SIG-M5 treated with dmso at 0.1 percent for 504 hours (cell line): ENCODE data around the gene ZSWIM8.
"Not testable (repeated sequence)": the region's sequence is repeated elsewhere in the genome, so short reads cannot be mapped to it uniquely, and the experiment has no call there.

ENCODE experiments used
- DNase-seq: peaks from one replicate; lab custom pipeline; 2025; ENCODE audit not compliant: unreplicated experiment; lab: John Stamatoyannopoulos, UW

ZSWIM8 gene

DNA sequence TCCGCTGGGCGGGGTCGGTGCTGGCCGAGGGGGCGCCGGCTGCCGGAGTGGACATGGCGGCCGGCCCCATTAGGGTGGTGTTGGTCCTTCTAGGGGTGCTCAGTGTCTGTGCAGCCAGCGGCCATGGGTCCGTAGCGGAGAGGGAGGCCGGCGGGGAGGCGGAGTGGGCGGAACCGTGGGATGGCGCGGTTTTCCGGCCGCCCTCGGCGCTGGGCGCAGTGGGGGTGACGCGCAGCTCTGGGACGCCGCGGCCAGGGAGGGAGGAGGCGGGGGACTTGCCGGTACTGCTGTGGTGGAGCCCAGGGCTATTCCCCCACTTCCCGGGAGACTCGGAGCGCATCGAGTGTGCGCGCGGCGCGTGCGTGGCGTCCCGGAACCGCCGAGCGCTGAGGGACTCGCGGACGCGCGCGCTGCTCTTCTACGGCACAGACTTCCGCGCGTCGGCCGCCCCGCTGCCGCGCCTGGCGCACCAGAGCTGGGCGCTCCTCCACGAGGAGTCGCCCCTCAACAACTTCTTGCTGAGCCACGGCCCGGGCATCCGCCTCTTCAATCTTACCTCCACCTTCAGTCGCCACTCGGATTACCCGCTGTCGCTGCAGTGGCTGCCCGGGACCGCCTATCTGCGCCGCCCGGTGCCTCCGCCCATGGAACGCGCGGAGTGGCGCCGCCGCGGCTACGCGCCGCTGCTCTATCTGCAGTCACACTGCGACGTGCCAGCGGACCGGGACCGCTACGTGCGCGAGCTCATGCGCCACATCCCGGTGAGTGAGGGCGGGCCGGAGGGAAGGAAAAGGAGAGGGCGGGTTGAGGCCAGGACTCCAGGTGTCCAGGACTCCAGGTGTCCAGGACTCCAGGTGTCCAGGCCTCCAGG lies 12.9 kb upstream of the ZSWIM8 start:
- DNase-seq, result peak; percentile 66

DNA sequence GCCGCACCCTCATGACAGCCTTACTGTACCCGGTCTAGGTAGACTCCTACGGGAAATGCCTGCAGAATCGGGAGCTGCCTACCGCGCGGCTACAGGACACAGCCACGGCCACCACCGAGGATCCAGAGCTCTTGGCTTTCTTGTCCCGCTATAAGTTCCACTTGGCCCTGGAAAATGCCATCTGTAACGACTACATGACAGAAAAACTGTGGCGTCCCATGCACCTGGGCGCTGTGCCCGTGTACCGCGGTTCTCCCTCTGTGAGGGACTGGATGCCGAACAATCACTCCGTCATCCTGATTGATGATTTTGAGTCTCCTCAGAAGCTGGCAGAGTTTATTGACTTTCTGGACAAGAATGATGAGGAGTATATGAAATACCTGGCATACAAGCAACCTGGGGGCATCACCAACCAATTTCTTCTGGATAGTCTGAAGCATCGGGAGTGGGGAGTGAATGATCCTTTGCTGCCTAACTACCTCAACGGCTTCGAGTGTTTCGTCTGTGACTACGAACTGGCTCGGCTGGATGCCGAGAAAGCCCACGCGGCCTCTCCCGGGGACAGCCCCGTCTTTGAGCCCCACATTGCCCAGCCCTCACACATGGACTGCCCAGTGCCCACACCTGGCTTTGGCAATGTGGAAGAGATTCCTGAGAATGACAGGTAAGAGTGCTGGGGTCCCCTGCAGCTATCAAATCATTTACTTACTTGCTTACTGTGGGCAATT lies 12.1 kb upstream of the ZSWIM8 start:
- DNase-seq, result no peak

DNA sequence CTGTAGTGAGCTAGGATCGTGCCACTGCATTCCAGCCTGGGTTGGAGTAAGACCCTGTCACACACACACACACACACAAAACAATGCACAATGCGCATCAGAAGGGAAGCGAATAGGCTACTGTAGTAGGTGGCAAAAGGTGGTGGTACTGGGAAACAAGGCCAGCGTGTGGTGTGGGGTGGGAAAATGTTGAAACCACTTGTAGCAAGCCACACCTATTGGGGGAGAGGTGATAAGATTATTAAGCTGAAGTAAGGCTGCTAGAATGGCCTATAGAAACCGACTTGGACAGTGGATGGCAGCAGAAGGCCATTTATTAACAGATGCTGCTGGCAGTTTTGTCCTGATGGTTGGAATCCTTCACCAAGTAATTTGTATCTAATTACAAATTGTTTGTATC lies 10.8 kb upstream of the ZSWIM8 start:
- no peak for DNase-seq

DNA sequence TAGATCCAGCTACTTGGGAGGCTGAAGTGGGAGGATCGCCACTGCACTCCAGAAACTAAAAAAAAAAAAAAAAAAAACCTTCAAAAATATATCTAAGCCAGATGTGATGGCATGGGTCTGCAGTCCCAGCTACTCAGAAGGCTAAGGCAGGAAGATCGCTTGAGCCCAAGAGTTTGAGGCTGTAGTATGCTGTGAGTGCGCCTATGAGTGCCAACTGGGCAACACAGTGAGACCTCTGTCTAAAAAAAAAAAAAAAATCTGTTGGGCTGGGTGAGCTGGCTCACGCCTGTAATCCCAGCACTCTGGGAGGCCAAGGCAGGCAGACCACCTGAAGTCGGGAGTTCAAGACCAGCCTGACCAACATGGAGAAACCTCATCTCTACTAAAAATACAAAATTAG lies 6.4 kb upstream of the ZSWIM8 start:
- DNase-seq, result no peak

DNA sequence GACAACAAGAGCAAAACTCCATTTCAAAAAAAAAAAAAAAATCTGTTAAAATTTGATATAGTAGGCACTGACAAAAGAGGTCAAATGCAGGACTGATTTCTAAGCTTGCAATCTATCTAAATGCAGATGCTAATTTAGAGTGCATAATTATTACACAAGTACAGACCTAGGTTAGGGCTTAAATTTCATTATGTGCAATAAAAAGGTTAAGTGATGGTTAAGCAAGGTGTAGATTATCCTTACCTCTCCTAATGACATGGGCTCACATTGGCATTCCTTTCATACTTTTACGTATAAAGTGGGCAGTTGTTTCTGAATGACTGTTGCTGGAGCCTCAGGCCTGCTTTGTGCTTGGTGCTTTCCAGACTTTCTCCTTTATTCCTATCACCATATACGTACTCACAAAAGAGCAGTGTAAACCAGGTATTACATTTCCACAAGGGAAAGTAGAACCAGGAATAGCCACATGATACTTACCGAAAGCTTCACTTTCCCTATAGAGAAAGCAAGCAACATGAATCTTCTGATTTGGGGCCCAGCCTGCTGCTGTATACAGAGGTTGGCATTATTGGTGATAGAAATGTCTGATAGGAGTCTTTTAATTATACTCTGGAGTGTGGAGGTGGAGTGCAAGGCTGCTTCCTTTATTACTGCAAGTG lies 5.7 kb upstream of the ZSWIM8 start:
- DNase-seq, result no peak

DNA sequence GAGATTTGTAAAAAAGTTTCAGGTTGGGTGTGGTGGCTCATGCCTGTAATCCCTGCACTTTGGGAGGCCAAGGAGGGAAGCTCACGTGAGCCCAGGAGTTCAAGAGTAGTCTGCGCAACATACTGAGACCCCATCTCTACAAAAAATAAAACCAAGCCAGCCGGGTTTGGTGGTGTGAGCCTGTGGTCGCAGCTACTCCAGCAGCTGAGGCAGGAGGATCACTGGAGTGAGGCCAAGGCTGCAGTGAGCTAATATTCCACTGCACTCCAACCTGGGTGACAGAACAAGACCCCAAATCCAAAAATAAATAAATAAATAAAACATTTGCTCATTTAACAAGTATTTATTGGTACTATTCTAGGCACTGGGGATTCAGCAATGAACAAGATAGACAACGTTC lies 5.1 kb upstream of the ZSWIM8 start:
- DNase-seq, result no peak

DNA sequence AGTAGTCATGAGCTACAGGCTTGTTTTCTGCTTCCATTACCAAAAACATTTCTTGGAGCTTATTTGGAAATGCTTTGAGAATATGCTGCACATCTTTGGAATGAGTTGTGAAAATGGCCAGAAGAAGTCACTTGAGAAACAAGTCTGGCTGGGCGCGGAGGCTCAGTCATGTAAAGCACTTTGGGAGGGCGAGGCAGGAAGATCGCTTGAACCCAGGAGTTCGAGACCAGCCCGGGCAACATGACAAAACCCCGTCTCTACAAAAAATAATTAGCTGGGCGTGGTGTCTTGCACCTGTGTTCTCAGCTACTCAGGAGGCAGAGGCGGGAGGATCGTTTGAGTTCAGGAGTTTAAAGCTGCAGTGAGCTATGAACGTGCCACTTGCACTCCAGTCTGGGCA lies 4.4 kb upstream of the ZSWIM8 start:
- DNase-seq, result no peak

DNA sequence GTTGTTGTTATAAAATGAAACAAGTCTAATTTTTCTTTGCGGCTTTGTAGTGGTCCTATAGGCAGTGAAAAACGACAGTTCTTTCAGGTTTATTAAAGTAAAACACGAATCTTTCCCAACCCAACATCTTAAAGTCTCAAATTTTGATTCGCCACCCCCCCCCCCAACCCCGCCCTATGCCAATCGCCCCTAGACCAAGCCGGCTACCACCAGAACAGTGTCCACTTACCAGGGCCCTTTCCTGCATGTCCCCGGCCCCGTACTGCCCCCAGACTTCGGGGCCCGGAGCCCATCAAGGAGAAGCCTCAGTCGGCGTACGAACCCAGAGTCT lies 3.9 kb upstream of the ZSWIM8 start:
- DNase-seq, result no peak

DNA sequence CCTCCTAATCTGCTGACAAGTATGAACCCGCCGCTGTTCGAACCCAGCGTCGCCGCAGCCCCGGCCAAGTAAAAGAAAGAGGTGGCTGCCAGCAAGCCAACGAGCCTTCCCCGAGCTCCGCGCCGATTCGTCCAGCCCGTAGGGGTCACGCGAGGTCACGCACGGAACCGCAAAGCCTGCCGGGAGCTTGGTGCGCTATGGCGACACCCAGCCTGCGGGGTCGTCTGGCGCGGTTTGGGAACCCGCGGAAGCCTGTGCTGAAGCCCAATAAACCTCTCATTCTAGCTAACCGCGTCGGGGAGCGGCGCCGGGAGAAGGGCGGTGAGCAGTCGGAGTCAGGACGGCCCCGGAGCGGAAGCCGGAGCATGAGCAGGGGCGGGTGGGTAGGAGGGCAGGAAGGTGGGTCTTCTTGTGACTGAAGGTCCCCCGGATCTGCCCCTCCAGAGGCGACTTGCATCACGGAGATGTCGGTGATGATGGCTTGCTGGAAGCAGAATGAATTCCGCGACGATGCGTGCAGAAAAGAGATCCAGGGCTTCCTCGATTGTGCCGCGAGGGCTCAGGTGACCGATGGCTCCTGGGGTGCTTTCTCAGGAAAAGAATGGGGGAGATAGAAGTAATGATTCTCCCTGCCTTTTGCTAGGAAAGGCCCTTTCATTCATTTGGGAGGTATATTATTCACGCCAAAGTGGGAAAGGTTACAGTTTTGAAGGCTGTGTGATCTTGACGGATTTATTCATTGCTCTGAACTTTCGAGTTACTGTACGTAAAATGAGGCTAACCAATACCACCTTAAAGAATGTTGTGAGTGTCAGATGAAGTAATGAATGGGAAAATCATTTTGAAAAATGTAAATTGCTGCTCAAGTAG lies 3.3 kb upstream of the ZSWIM8 start, which contains the start of gene CHCHD1:
TSS of gene CHCHD1 (plus strand) at position 170 of the 870 bp plus-strand sequence. CDS start at position 198, 28 bp downstream.
- DNase-seq, result peak; percentile 72

DNA sequence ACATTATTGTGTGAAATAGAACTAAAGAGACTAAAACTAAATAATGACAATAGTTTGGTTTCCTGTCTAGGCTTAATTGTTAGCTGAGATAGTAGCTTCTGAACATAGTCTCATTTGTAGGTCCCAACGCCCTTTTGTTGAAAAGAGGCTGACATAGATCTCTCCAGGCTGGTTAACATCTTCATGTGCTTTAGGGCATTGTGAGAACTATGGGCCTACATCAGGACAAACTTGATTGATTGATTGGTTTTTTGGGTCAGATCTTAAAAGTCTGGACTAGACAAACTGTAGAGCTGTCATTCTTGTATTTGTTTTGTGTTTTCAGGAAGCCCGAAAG lies 2.7 kb upstream of the ZSWIM8 start:
- no peak for DNase-seq

DNA sequence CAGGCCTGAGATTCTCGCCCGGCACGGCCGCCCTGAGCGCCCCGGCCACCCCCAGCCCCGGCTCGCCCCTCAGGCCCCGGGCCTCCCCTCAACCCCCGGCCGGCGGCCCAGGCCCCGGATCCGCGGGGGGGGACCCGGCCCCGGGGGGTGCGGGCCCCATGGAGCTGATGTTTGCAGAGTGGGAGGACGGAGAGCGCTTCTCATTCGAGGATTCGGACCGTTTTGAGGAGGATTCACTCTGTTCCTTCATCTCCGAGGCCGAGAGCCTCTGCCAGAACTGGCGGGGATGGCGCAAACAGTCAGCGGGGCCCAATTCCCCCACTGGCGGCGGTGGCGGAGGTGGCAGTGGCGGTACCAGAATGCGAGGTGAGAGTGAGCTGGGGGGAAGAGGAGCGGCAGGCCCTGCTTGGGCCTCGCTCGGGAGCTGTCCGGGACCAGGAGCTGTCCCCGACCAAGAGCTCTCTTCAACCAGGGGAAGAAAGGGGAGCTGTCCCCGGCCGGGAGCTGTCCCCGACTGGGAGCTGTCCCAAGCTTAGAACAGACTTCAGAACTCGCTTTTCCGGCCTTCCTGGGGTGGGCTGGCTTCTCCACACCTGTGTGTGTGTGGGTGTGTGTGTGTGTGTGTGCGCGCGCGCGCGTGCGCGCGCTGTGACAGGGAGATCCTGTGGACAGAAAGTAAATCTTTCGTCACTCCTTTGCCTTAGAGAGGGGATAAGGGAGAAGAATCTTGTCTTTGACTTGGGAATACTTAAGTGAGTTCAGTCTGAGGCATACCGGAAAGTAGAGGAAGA lies 510 bp downstream of the ZSWIM8 start:
- DNase-seq, result peak; percentile 32

DNA sequence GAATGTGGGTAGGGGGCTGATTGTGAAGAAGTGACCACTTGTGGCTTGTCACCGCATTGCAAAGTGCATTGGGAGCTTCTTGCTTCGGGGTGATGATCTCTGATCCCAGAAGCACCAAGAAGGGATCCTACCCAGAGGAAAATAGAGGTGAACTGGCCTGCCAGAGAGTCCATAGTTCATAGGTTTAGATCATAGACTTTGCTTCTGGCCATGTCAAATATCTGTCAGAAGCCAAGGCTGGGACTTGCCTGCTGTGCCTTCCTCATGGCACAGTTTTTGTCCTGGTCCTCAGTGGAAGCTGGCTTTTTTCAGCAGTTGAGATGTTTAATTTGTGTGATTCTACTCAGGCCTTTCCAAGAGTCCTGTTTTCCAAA lies 1.1 kb downstream of the ZSWIM8 start:
- no peak for DNase-seq

DNA sequence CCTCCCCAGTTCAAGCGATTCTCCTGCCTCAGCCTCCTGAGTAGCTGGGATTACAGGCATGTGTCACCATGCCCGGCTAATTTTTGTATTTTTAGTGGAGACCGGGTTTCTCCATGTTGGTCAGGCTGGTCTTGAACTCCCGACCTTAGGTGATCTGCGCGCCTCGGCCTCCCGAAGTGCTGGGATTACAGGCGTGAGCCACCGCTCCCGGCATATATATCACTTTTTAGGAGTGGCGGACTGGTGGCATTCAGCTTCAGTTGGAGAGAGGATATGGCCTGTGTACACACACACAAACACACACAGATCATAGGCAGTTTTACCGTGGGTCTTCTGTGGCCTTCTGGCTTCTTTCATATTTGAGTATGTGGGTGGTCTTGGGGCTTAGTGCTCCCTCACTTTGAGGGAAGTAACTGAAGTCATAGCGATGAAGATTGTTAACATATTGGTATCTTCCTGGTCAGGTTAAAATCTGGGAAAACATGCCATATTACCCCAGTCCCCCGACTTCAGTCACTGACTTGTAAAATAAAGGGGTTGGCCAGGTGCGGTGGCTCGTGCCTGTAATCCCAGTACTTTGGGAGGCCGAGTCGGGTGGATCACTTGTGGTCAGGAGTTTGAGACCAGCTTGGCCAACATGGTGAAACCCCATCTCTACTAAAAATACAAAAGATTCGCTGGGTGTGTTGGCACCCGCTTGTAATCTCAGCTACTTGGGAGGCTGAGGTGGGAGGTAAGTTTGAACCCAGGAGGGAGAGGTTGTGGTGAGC lies 1.8 kb downstream of the ZSWIM8 start:
- not testable (repeated sequence) for DNase-seq

DNA sequence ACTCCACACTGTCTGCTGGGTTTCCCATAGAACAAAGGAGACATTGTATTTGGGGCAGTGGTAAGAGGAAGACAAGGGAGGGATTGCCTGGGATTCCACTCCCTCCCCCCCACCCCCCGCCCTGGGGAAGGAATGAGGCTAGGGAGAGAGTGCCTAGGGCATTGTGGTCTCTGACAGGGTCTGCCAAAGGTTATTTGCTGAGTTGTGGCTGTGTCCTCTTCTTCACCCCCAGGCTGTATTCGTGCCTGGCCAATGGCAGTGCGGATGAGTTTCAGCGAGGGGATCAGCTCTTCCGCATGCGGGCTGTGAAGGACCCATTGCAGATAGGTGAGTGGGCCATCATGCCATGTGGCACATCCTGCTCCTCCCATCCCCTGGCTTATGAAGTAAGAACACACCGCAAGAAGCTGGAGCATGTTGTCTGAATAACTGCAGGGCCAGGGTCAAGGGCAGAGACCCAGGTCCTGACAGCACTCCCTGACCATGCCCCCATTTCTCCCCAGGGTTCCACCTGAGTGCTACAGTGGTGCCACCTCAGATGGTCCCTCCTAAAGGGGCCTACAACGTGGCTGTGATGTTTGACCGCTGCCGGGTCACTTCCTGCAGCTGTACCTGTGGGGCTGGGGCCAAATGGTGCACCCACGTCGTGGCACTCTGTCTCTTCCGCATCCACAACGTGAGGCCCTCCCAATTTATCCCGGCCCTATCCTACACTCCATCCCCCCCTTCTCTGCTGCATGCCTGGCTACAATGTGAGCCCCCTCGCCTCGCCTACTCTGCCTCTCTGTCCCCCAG lies 3.7 kb downstream of the ZSWIM8 start:
- DNase-seq, result no peak

DNA sequence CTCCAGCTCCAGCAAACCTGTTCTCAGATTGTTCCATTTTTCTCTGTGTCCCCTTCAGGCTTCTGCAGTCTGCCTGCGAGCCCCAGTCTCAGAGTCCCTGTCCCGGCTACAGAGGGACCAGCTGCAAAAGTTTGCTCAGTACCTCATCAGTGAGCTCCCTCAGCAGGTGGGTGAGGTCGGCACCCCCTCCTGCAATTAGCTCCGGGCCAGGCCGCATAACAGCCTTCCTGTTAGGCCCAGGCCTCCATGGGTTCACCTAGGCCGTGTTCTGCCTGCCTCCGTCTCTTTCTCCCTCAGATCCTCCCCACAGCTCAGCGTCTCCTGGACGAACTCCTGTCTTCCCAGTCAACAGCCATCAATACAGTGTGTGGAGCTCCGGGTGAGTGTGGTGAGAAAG lies 4.3 kb downstream of the ZSWIM8 start:
- no peak for DNase-seq

DNA sequence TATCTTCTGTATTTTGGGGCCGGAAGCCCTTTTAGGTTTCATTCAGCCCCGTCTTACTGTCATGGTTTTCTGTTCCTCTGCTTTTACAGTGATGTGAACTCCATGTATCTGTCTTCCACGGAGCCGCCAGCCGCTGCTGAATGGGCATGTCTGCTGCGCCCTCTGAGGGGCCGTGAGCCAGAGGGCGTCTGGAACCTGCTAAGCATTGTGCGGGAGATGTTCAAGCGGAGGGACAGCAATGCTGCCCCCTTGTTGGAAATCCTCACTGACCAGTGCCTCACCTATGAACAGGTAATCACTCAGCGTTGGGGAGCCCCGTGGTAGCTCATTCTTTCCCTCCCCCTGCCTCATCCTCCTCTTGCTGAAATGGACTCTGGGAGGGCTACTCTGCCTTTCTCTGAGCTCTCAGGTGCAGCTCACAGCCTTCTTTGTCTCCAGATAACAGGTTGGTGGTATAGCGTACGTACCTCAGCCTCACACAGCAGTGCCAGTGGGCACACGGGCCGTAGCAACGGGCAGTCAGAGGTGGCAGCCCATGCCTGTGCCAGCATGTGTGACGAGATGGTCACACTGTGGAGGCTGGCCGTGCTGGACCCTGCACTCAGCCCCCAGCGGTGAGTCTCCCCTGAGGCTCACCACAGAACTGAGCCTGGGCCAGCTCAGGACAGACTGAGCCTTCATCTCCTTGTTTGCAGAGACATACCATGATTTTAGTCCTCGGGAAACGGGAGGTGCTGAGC lies 5.7 kb downstream of the ZSWIM8 start:
- no peak for DNase-seq

DNA sequence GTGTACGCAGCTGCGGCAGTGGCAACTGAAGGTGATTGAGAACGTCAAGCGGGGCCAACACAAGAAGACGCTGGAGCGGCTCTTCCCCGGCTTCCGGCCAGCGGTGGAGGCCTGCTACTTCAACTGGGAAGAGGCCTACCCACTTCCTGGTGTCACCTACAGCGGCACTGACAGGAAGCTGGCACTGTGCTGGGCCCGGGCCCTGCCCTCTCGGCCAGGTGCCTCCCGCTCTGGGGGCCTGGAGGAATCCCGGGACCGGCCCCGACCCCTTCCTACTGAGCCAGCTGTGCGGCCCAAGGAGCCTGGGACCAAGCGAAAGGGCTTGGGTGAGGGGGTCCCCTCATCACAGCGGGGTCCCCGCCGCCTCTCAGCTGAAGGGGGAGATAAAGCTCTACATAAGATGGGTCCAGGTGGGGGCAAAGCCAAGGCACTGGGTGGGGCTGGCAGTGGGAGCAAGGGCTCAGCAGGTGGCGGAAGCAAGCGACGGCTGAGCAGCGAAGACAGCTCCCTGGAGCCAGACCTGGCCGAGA lies 6.5 kb downstream of the ZSWIM8 start:
- no peak for DNase-seq

DNA sequence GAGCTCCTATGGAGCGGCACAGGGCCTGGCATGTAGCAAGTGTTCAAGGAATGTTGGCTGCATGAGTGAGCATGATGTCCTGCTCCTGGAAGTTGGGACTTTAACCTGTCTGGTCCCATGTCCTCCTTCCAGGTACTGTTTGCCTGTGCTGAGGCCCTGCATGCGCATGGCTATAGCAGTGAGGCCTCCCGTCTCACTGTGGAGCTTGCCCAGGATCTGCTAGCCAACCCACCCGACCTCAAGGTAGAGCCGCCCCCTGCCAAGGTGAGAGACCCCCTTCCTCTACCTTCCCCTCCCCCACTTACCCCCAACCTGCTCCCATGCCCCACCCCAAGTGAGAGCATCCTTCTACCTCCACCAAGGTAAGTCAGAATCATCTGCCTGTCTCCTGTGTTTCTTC lies 8.1 kb downstream of the ZSWIM8 start:
- no peak for DNase-seq
